Mesothelial cell of epicardium (in vitro differentiated cells): ENCODE data around the gene GH2. TPM values are rescaled to one million over a fixed set of nuclear protein-coding genes. Genes with fewer than 3 reads are reported as not detected.

Source experiments
- DNase-seq, 2 experiments: peaks; one replicate each; pipeline ENCODE4 v3.0.0; 2021; ENCODE audit warnings: low spot score in 2 of 2; ENCODE audit not compliant: unreplicated experiment in 2 of 2
- H3K27ac Mint-ChIP-seq: 2 replicates; pipeline ENCODE4 v1.8.0; 2021; ENCODE audit warnings: mixed read lengths
- H3K27me3 Mint-ChIP-seq: 2 replicates; pipeline ENCODE4 v1.8.0; 2021; ENCODE audit warnings: low read depth, mixed read lengths
- H3K36me3 Mint-ChIP-seq: 2 replicates; pipeline ENCODE4 v1.8.0; 2021; ENCODE audit warnings: mixed read lengths
- H3K4me1 Mint-ChIP-seq: 2 replicates; pipeline ENCODE4 v1.8.0; 2021; ENCODE audit warnings: mixed read lengths
- H3K4me3 Mint-ChIP-seq: 2 replicates; pipeline ENCODE4 v1.8.0; 2021; ENCODE audit warnings: mild to moderate bottlenecking, moderate library complexity, mixed read lengths
- H3K9me3 Mint-ChIP-seq: 2 replicates; pipeline ENCODE4 v1.8.0; 2021; ENCODE audit warnings: mixed read lengths
- CTCF ChIP-seq: fragments of 200-600 bp; sonication (generic); IDR thresholded peaks from one replicate; pipeline ENCODE4 v1.5.0; 2021; ENCODE audit warnings: antibody characterized with exemption; ENCODE audit not compliant: unreplicated experiment
- total RNA-seq: library from RNA; stranded (reverse); gene quantifications from 3 replicates; pipeline ENCODE4 v1.2.1, GENCODE V29; 2021

GH2 gene
- total RNA-seq, 1 donor from 2014 or later, result not detected

DNA sequence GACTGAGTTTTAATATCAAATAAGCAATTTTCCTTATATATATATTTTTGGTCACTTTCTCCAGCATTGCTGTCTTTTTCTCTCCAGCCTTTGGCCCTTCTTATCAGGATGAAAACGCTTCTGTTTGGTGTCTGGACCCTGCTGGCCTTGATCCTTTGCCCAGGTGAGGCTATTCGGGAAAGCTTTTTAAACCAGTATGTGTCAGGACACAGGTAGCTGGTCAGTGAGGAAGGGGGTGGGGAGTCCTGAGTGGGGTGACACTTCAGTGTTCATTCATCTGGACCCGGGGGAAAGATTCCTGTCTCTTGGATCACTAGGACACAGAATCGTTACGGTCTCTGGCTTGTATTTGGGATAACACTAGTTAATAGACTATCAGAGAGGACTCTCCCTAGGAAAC, 27.0 kb downstream of the GH2 start:
- Mint-ChIP-seq H3K4me3 (no peak overlapping the region), H3K9me3 (no peaks in the 10 kb centered on the region), H3K27me3 (peaks cover 18% of the 10 kb centered on the region), H3K36me3 (no peaks in the 10 kb centered on the region), H3K4me1 (no peaks in the 10 kb centered on the region), H3K27ac (no peak overlapping the region)
- DNase-seq, result no peak
- TF ChIP-seq CTCF, result no peak

DNA sequence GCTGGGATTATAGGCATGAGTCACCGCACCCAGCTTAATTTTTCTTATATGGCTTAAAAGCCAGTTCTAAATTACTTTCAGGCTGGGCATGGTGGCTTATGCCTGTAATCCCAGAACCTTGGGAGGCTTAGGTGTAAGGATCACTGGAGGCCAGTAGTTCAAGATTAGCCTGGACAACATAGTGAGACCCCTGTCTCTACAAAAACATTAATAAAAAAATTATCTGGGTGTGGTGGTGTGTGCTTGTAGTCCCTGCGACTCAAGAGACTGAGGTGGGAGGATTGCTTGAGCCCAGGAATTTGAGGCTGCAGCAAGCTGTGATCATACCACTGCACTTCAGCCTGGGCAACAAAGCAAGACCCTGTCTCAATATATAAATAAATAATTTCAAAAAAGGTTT, 28.5 kb downstream of the GH2 start:
- Mint-ChIP-seq H3K4me3 (no peak overlapping the region), H3K9me3 (peaks cover 4% of the 10 kb centered on the region), H3K27ac (no peak overlapping the region), H3K4me1 (peaks cover 3% of the 10 kb centered on the region), H3K36me3 (peaks cover 3% of the 10 kb centered on the region), H3K27me3 (peaks cover 12% of the 10 kb centered on the region)
- TF ChIP-seq CTCF, result no peak
- no peak for DNase-seq

DNA sequence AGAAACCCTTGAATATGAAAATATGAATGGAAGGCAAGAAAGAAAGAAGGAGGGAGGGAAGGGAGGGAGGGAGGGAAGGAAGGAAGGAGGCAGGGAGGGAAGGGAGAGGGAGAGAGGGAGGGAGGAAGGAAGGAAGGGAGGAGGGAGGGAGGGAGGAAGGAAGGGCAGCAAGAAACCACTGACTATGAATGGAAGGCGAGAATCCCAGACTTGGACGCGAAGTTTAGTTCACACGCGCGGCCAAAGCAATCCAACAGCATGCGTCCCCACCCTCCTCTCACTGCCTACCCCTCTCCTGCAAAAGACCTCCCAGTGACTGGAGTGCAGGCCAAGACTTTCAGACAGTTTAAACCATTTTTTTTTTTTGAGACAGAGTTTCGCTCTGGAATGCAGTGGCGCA, 31.3 kb downstream of the GH2 start:
- peaks cover 10% of the 10 kb centered on the region for H3K27me3 Mint-ChIP-seq
- H3K27ac Mint-ChIP-seq, result no peak overlapping the region
- TF ChIP-seq CTCF, result no peak
- H3K9me3 Mint-ChIP-seq, result peaks cover 9% of the 10 kb centered on the region
- no peak for DNase-seq
- no peak overlapping the region for H3K4me3 Mint-ChIP-seq
- peaks cover 3% of the 10 kb centered on the region for H3K36me3 Mint-ChIP-seq
- peaks cover 3% of the 10 kb centered on the region for H3K4me1 Mint-ChIP-seq

DNA sequence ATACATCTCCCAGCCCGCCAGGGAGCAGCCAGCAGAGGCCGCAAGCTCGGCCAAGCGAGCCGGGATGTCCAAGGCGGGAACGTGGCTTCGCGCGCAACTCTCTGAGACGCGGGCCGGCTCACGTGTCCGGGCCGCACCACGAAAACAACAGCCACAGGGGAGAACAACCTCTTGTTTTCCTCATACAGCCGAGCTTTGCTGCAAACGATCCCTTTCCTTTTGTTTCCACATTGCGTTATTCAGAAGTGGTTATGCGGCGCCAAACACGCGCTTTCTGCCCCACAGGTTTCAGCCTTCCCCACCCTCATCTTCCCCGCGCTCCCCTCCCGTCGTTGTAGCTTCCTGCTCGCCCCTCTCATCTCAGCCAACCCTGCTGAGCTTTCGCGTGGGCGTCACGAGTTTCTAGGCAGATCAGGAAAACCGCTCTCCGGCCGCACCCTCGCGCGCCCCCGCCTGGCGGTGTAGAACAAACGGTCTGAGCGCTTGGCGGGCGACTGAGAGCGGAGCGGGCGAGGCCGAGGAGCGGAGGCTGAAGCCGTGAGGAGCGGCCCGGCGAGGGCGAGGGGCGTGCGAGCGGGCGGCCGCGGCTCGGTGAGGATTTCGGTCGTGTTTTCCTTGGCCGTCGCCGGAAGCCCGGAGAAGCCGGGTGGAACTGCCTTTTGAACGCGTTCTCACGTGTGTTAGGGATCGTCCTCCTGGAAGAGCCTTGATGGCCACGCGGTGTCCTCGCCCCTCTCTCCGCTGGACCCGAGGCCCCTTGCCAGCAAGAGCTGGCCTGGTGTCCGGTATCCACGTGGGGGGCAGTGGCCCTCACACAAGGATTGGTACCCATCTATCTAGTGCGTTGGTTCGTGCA, 32.7 kb downstream of the GH2 start:
- TF ChIP-seq CTCF, result peak; percentile 24
- peaks cover 3% of the 10 kb centered on the region for H3K36me3 Mint-ChIP-seq
- DNase-seq, result peak; percentile 76 to 89
- peak overlapping the region; percentile 94 for H3K27ac Mint-ChIP-seq
- peak overlapping the region; percentile 74 for H3K4me3 Mint-ChIP-seq
- H3K9me3 Mint-ChIP-seq, result peaks cover 9% of the 10 kb centered on the region
- peaks cover 6% of the 10 kb centered on the region for H3K4me1 Mint-ChIP-seq
- H3K27me3 Mint-ChIP-seq, result peaks cover 6% of the 10 kb centered on the region

DNA sequence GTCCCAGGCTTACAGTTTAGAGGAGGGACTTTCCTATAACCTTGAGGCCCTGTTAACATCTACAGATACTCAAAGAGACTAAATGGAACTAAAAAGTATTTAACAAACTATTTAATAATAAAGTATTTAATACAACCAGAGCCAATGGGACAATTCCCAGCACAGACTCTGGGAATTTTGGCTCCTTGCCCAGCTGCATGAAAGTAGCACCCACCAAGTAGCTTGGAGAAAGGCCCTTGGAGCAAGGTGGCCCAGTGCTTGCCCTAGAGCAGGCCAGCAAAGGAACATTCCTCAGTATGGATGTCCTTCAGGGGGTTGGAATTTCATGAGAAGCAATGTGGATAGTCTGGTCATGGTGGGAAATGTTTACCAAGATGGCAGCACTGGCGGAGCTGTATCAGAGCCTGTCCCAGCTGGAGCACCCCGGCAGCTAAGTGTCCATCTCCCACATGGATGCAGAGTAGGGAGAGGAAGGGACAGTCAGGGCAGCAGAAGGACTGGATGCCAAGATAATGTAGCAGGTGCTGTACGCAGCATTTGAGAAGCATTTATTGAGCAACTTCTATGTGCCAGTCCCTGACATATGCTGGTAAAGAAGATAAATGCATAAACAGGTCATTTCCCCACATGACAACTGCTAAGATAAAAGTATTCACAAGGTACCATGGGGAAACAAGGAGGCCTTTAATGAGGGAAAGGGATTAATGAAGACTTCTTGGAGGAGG, 34.1 kb downstream of the GH2 start:
- TF ChIP-seq CTCF, result no peak
- Mint-ChIP-seq H3K36me3 (peaks cover 3% of the 10 kb centered on the region), H3K27me3 (peaks cover 4% of the 10 kb centered on the region), H3K4me3 (peak overlapping the region; percentile 17), H3K27ac (no peak overlapping the region), H3K9me3 (peaks cover 9% of the 10 kb centered on the region), H3K4me1 (peaks cover 9% of the 10 kb centered on the region)
- no peak for DNase-seq
